Measurements from ENCODE around the gene PARVA. TPM values are rescaled to one million over a fixed set of nuclear protein-coding genes. Genes with fewer than 3 reads are reported as not detected.

Gene PARVA
- polyA plus RNA-seq, 3 donors: not detected

DNA sequence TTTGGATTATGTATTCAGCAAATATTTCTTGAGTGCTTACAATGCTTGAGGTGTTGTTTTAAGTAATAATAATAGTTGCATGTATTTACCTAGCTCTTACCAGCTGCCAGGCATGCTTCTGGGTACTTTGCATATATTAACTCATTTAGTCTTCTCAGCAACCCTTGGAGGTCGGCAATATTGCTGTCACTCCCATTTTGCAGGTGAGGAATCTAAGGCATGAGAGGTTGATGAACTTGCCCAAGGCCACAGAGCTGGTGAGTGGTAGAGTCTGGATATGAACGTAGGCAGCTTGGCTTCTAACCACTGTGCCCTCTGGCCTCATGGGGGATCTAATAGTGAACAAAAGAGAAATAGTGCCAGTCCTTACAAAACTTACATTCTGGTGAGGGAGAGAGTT lies 92.9 kb downstream of the PARVA start:
- H3K4me3 Mint-ChIP-seq: no peak overlapping the region
- Histone ChIP-seq H3K4me1 (ENCODE audit: control insufficient read depth in 1 of 2, insufficient read depth in 2 of 2, low read length in 2 of 2) (no peaks in the 10 kb centered on the region), H3K9ac (ENCODE audit: insufficient read depth, low read length, poor library complexity, severe bottlenecking) (no peak overlapping the region), H3K36me3 (replicated peaks in 1 of 2; ENCODE audit: control insufficient read depth in 1 of 2, insufficient read depth in 2 of 2, low read length in 2 of 2) (no peaks in the 10 kb centered on the region), H3K27me3 (ENCODE audit: control insufficient read depth in 2 of 2, insufficient read depth in 2 of 2, low read length in 2 of 2) (no peaks in the 10 kb centered on the region), H2AFZ (ENCODE audit: insufficient read depth, low read depth, low read length, poor library complexity, severe bottlenecking) (no peak overlapping the region), H3K79me2 (ENCODE audit: insufficient read depth, low read length) (no peaks in the 10 kb centered on the region), H4K20me1 (ENCODE audit: insufficient read depth, low read length) (no peaks in the 10 kb centered on the region), H3K27ac (ENCODE audit: low read depth in 1 of 2, low read length in 2 of 2) (no peak overlapping the region), H3K4me2 (replicated peaks; ENCODE audit: extremely low read depth, low read length, poor library complexity, severe bottlenecking) (no peak overlapping the region), H3K4me3 (replicated peaks in 1 of 3; ENCODE audit: low read depth in 2 of 3, low read length in 3 of 3) (no peak overlapping the region), H3K9me3 (replicated peaks in 1 of 2; ENCODE audit: control insufficient read depth in 1 of 2, insufficient read depth in 1 of 2, low read length in 2 of 2) (no peaks in the 10 kb centered on the region)
- H3K27me3 Mint-ChIP-seq (ENCODE audit: low read depth in 3 of 3): peaks cover 0 to 3% (median 2%) of the 10 kb centered on the region in 3 donors
- H3K36me3 Mint-ChIP-seq: no peaks in the 10 kb centered on the region
- H3K9me3 Mint-ChIP-seq: peaks cover 0 to 4% (median 0%) of the 10 kb centered on the region in 7 donors
- no peaks in the 10 kb centered on the region for H3K4me1 Mint-ChIP-seq
- no peak for DNase-seq
- intact Hi-C loops (cut with micrococcal nuclease): no loop called here
- no CpG with 5 or more reads among the region's 2 CpGs for WGBS (ENCODE audit: insufficient coverage)
- TF ChIP-seq, protein P1, sequence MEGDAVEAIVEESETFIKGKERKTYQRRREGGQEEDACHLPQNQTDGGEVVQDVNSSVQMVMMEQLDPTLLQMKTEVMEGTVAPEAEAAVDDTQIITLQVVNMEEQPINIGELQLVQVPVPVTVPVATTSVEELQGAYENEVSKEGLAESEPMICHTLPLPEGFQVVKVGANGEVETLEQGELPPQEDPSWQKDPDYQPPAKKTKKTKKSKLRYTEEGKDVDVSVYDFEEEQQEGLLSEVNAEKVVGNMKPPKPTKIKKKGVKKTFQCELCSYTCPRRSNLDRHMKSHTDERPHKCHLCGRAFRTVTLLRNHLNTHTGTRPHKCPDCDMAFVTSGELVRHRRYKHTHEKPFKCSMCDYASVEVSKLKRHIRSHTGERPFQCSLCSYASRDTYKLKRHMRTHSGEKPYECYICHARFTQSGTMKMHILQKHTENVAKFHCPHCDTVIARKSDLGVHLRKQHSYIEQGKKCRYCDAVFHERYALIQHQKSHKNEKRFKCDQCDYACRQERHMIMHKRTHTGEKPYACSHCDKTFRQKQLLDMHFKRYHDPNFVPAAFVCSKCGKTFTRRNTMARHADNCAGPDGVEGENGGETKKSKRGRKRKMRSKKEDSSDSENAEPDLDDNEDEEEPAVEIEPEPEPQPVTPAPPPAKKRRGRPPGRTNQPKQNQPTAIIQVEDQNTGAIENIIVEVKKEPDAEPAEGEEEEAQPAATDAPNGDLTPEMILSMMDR (IDR thresholded peaks at IDR 0.05): no peak
- H3K27ac Mint-ChIP-seq: no peak overlapping the region

- Mint-ChIP-seq H3K9me3 (peaks cover 0 to 2% (median 0%) of the 10 kb centered on the region in 7 donors), H3K36me3 (no peaks in the 10 kb centered on the region)
- 73% methylated on average over 5 of the region's 7 CpGs for WGBS (ENCODE audit: insufficient coverage)
These were observed 95.1 kb downstream of the PARVA start for GRCh38 chr11:12472401-12473005.

More at GRCh38 chr11:12472401-12473005, 95.1 kb downstream of the PARVA start:
- DNase-seq: no peak
- Mint-ChIP-seq H3K27me3 (ENCODE audit: low read depth in 3 of 3) (peaks cover 0 to 4% (median 3%) of the 10 kb centered on the region in 3 donors), H3K27ac (no peak overlapping the region), H3K4me3 (no peak overlapping the region), H3K4me1 (no peaks in the 10 kb centered on the region)
- Histone ChIP-seq H3K9ac (ENCODE audit: insufficient read depth, low read length, poor library complexity, severe bottlenecking) (no peak overlapping the region), H4K20me1 (ENCODE audit: insufficient read depth, low read length) (no peaks in the 10 kb centered on the region), H3K79me2 (ENCODE audit: insufficient read depth, low read length) (no peaks in the 10 kb centered on the region), H3K4me1 (ENCODE audit: control insufficient read depth in 1 of 2, insufficient read depth in 2 of 2, low read length in 2 of 2) (no peaks in the 10 kb centered on the region), H3K4me3 (replicated peaks in 1 of 3; ENCODE audit: low read depth in 2 of 3, low read length in 3 of 3) (no peak overlapping the region), H2AFZ (ENCODE audit: insufficient read depth, low read depth, low read length, poor library complexity, severe bottlenecking) (no peak overlapping the region), H3K27ac (ENCODE audit: low read depth in 1 of 2, low read length in 2 of 2) (no peak overlapping the region), H3K27me3 (ENCODE audit: control insufficient read depth in 2 of 2, insufficient read depth in 2 of 2, low read length in 2 of 2) (no peaks in the 10 kb centered on the region), H3K4me2 (replicated peaks; ENCODE audit: extremely low read depth, low read length, poor library complexity, severe bottlenecking) (no peak overlapping the region), H3K36me3 (replicated peaks in 1 of 2; ENCODE audit: control insufficient read depth in 1 of 2, insufficient read depth in 2 of 2, low read length in 2 of 2) (no peaks in the 10 kb centered on the region), H3K9me3 (replicated peaks in 1 of 2; ENCODE audit: control insufficient read depth in 1 of 2, insufficient read depth in 1 of 2, low read length in 2 of 2) (no peaks in the 10 kb centered on the region)
- intact Hi-C loops (cut with micrococcal nuclease): no loop called here
- TF ChIP-seq, protein P1 (IDR thresholded peaks at IDR 0.05): no peak
